Upper lobe of left lung (tissue), 4 donors: ENCODE results near the gene HEATR1.
"Not testable (repeated sequence)": the region's sequence is repeated elsewhere in the genome, so short reads cannot be mapped to it uniquely, and the experiment has no call there.

Experiments
- EP300 ChIP-seq, 4 donors: sonication (generic); formaldehyde crosslinking; IDR thresholded peaks; one replicate each; pipeline ENCODE4 v1.5.1; 2017; ENCODE audit warnings: antibody characterized with exemption in 4 of 4, control low read depth in 2 of 4
- POLR2A ChIP-seq, 4 donors: fragments of 450-650 bp; IDR thresholded peaks; one replicate each; pipeline ENCODE4 v1.5.1; 2016 to 2017; ENCODE audit warnings: antibody characterized with exemption in 4 of 4, mild to moderate bottlenecking in 2 of 4
- POLR2AphosphoS5 ChIP-seq, 2 donors: sonication (generic); formaldehyde crosslinking; IDR thresholded peaks; one replicate each; pipeline ENCODE4 v1.5.1; 2017; ENCODE audit warnings: antibody characterized with exemption in 2 of 2
- TF ChIP-seq, protein P1 (sequence below), 6 experiments: fragments of 450-650 bp in 4 of 6; fragments of 200-600 bp in 2 of 6; sonication (generic) in 2 of 6; IDR thresholded peaks; one replicate each; pipeline ENCODE4 v1.5.1; 2016 to 2019; ENCODE audit warnings: antibody characterized with exemption in 6 of 6

DNA sequence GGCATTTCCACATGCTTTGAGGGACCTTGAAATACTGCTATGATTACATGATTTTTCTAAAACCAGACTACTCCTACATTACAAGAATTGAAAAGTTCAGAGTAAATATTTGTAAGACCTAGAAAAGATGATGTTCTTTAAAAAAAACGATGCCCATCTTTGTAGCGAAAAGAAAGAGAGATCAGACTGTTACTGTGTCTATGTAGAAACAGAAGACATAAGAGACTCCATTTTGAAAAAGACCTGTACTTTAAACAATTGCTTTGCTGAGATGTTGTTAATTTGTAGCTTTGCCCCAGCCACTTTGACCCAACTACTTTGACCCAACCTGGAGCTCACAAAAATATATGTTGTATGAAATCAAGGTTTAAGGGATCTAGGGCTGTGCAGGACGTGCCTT is 100.0 kb downstream of the HEATR1 start:
- TF ChIP-seq, protein P1, sequence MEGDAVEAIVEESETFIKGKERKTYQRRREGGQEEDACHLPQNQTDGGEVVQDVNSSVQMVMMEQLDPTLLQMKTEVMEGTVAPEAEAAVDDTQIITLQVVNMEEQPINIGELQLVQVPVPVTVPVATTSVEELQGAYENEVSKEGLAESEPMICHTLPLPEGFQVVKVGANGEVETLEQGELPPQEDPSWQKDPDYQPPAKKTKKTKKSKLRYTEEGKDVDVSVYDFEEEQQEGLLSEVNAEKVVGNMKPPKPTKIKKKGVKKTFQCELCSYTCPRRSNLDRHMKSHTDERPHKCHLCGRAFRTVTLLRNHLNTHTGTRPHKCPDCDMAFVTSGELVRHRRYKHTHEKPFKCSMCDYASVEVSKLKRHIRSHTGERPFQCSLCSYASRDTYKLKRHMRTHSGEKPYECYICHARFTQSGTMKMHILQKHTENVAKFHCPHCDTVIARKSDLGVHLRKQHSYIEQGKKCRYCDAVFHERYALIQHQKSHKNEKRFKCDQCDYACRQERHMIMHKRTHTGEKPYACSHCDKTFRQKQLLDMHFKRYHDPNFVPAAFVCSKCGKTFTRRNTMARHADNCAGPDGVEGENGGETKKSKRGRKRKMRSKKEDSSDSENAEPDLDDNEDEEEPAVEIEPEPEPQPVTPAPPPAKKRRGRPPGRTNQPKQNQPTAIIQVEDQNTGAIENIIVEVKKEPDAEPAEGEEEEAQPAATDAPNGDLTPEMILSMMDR (IDR thresholded peaks at IDR 0.05): not testable (repeated sequence)
- not testable (repeated sequence) for TF ChIP-seq POLR2A, EP300, POLR2AphosphoS5 (IDR thresholded peaks at IDR 0.05)
